Measurements from ENCODE around the gene OTOG. TPM values are rescaled to one million over a fixed set of nuclear protein-coding genes. Genes with fewer than 3 reads are reported as not detected.

Gene OTOG
- total and polyA plus RNA-seq, 2 experiments from 2014 or later: not detected

DNA sequence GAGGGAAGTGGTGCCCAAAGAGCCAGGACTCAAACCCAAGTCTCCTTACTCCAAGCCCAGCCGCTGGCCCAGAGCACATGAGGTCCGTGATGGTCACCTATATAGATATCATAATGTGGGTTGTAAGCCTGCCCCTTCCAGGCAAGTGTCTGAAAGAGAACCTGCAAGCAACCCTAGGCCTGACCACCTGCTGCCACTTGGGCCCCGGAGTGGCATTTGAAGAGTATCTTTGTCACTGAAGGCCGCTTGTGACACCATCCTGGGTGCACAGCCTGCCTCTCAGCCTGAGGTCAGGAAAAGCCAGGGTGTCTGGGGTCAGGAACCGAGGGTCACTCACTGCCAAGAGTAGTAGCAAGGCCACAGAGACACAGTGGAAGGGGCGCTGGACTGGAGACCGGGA, 32.4 kb downstream of the OTOG start:
- no peak for DNase-seq
- no peaks in the 10 kb centered on the region for H3K79me2 ChIP-seq (ENCODE audit: insufficient read depth)
- no peak overlapping the region for H2AFZ ChIP-seq
- H3K27ac ChIP-seq: no peak overlapping the region
- H3K36me3 ChIP-seq (ENCODE audit: low read depth): no peaks in the 10 kb centered on the region
- no peaks in the 10 kb centered on the region for H3K9me2 ChIP-seq (ENCODE audit: insufficient read depth)
- no peaks in the 10 kb centered on the region for H4K20me1 ChIP-seq (ENCODE audit: insufficient read depth)
- no peak overlapping the region for H3K9ac ChIP-seq
- H3K4me1 ChIP-seq (ENCODE audit: insufficient read depth): no peaks in the 10 kb centered on the region
- 43 to 48% methylated on average over 7 of the region's 7 CpGs for WGBS, 2 experiments (ENCODE audit: low coverage in 1 of 2, low lambda C conversion rate in 2 of 2, missing lambda C conversion rate in 2 of 2)
- TF ChIP-seq EZH2 (IDR thresholded peaks at IDR 0.05; ENCODE audit: insufficient read depth, poor library complexity, severe bottlenecking) (no peak), EZH2phosphoT487 (IDR thresholded peaks at IDR 0.05; ENCODE audit: insufficient read depth, low read depth) (no peak)
- H3K27me3 ChIP-seq (replicated peaks; ENCODE audit: insufficient read depth): no peaks in the 10 kb centered on the region; the same call in 1 of the 2 replicates
- H3K4me3 ChIP-seq: no peak overlapping the region
- H3K4me2 ChIP-seq (ENCODE audit: unreplicated experiment): no peak overlapping the region
- no peaks in the 10 kb centered on the region for H3F3A ChIP-seq (ENCODE audit: insufficient read depth)
- in situ Hi-C loops (cut with MboI): no loop called here
- no peaks in the 10 kb centered on the region for H3K9me3 ChIP-seq (ENCODE audit: low read depth)

GRCh38 chr11:17580271-17580670, 33.2 kb downstream of the OTOG start:
- no peaks in the 10 kb centered on the region for H3F3A ChIP-seq (ENCODE audit: insufficient read depth)
- no peaks in the 10 kb centered on the region for H3K9me2 ChIP-seq (ENCODE audit: insufficient read depth)
- H3K4me2 ChIP-seq (ENCODE audit: unreplicated experiment): no peak overlapping the region
- no peak overlapping the region for H2AFZ ChIP-seq
- H3K27ac ChIP-seq: no peak overlapping the region
- H3K79me2 ChIP-seq (ENCODE audit: insufficient read depth): no peaks in the 10 kb centered on the region
- TF ChIP-seq EZH2 (IDR thresholded peaks at IDR 0.05; ENCODE audit: insufficient read depth, poor library complexity, severe bottlenecking): no peak
- TF ChIP-seq EZH2phosphoT487 (IDR thresholded peaks at IDR 0.05; ENCODE audit: insufficient read depth, low read depth): no peak
- H3K36me3 ChIP-seq (ENCODE audit: low read depth): no peaks in the 10 kb centered on the region
- H3K9ac ChIP-seq: no peak overlapping the region
- DNase-seq: no peak
- WGBS, 2 experiments (ENCODE audit: low coverage in 1 of 2, low lambda C conversion rate in 2 of 2, missing lambda C conversion rate in 2 of 2): 0% methylated on average over 1 of the region's 1 CpG
- H3K4me1 ChIP-seq (ENCODE audit: insufficient read depth): no peaks in the 10 kb centered on the region
- in situ Hi-C loops (cut with MboI): no loop called here
- H3K9me3 ChIP-seq (ENCODE audit: low read depth): no peaks in the 10 kb centered on the region
- no peak overlapping the region for H3K4me3 ChIP-seq
- H3K27me3 ChIP-seq (replicated peaks; ENCODE audit: insufficient read depth): no peaks in the 10 kb centered on the region; the same call in 1 of the 2 replicates
- H4K20me1 ChIP-seq (ENCODE audit: insufficient read depth): no peaks in the 10 kb centered on the region

DNA sequence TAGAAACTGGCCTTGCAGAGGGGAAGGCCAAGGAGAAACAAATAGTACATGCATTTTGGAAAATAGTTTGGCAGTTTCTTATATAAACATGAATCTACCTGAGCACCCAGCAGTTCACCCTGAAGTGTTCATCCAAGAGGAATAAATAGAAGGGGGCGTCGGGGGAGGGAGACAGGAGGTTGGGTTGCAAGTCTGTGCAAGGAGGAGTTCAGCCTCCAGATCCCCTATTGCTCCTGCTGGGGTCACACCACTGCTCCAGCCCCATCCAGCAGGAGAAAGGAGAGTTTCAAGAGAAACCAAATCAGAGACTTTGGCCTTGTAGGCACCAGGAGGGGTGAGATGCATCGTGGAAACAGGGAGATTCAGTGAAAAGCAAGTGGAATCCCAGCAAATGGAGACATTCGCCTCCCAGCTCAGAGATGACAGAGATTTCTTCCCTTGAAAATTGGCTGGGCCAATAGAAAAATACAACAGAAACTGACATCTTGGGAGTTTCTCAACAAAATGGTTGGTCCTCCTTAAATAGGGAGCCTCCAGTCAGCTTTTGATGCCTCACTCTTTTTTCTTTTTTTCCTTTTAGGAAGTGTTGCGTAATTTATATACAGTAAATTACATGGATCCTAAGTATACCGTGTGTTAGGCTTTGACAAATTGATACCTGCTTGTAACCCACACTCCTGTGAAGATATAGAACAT, 34.1 kb downstream of the OTOG start:
- H3K4me1 ChIP-seq (ENCODE audit: insufficient read depth): no peaks in the 10 kb centered on the region
- H3K9ac ChIP-seq: no peak overlapping the region
- H3K9me2 ChIP-seq (ENCODE audit: insufficient read depth): no peaks in the 10 kb centered on the region
- no peaks in the 10 kb centered on the region; the same call in 1 of the 2 replicates for H3K27me3 ChIP-seq (replicated peaks; ENCODE audit: insufficient read depth)
- WGBS, 2 experiments (ENCODE audit: low coverage in 1 of 2, low lambda C conversion rate in 2 of 2, missing lambda C conversion rate in 2 of 2): 11 to 12% methylated on average over 6 of the region's 6 CpGs
- no peak for TF ChIP-seq EZH2 (IDR thresholded peaks at IDR 0.05; ENCODE audit: insufficient read depth, poor library complexity, severe bottlenecking)
- TF ChIP-seq EZH2phosphoT487 (IDR thresholded peaks at IDR 0.05; ENCODE audit: insufficient read depth, low read depth): no peak
- in situ Hi-C loops (cut with MboI): no loop called here
- no peak for DNase-seq
- H3K4me2 ChIP-seq (ENCODE audit: unreplicated experiment): no peak overlapping the region
- no peaks in the 10 kb centered on the region for H4K20me1 ChIP-seq (ENCODE audit: insufficient read depth)
- no peaks in the 10 kb centered on the region for H3K9me3 ChIP-seq (ENCODE audit: low read depth)
- no peaks in the 10 kb centered on the region for H3K79me2 ChIP-seq (ENCODE audit: insufficient read depth)
- no peaks in the 10 kb centered on the region for H3K36me3 ChIP-seq (ENCODE audit: low read depth)
- no peak overlapping the region for H3K4me3 ChIP-seq
- H3K27ac ChIP-seq: no peak overlapping the region
- no peak overlapping the region for H2AFZ ChIP-seq
- no peaks in the 10 kb centered on the region for H3F3A ChIP-seq (ENCODE audit: insufficient read depth)

- Histone ChIP-seq H3K4me2 (ENCODE audit: unreplicated experiment) (no peak overlapping the region), H3K9me2 (ENCODE audit: insufficient read depth) (no peaks in the 10 kb centered on the region), H3K9me3 (ENCODE audit: low read depth) (no peaks in the 10 kb centered on the region), H3K79me2 (ENCODE audit: insufficient read depth) (no peaks in the 10 kb centered on the region), H2AFZ (no peak overlapping the region), H4K20me1 (ENCODE audit: insufficient read depth) (no peaks in the 10 kb centered on the region), H3K9ac (no peak overlapping the region), H3K4me3 (no peak overlapping the region), H3K27me3 (replicated peaks; ENCODE audit: insufficient read depth) (no peaks in the 10 kb centered on the region; the same call in 1 of the 2 replicates), H3K36me3 (ENCODE audit: low read depth) (no peaks in the 10 kb centered on the region), H3K4me1 (ENCODE audit: insufficient read depth) (no peaks in the 10 kb centered on the region), H3K27ac (no peak overlapping the region), H3F3A (ENCODE audit: insufficient read depth) (no peaks in the 10 kb centered on the region)
- TF ChIP-seq EZH2phosphoT487 (IDR thresholded peaks at IDR 0.05; ENCODE audit: insufficient read depth, low read depth): no peak
- no peak for TF ChIP-seq EZH2 (IDR thresholded peaks at IDR 0.05; ENCODE audit: insufficient read depth, poor library complexity, severe bottlenecking)
- WGBS, 2 experiments (ENCODE audit: low coverage in 1 of 2, low lambda C conversion rate in 2 of 2, missing lambda C conversion rate in 2 of 2): 71 to 78% methylated on average over 4 of the region's 4 CpGs
- in situ Hi-C loops (cut with MboI): no loop called here
- no peak for DNase-seq
Observed at GRCh38 chr11:17581732-17582053, 34.6 kb downstream of the OTOG start.

All from GM23248 (cell line).